BJ (cell line): ENCODE data around the gene AP3D1. TPM values are rescaled to one million over a fixed set of nuclear protein-coding genes. Genes with fewer than 3 reads are reported as not detected.

ENCODE experiments used
- CTCF ChIA-PET: fragments of 350-600 bp; formaldehyde crosslinking; extraction: SDS; loops from one replicate; lab custom pipeline; 2021; ENCODE audit warnings: antibody characterized with exemption, inconsistent platforms; lab: Yijun Ruan, JAX
- POLR2A ChIA-PET: fragments of 300-600 bp; sonication (Branson Sonifier 250); formaldehyde crosslinking; extraction: SDS; loops from one replicate; lab custom pipeline; 2021; ENCODE audit warnings: antibody characterized with exemption; lab: Charles Lee
- DNase-seq: peaks from one replicate; pipeline ENCODE4 v3.0.0-alpha.2; 2011; ENCODE audit warnings: low read depth
- H3K27me3 ChIP-seq: 2 replicates; pipeline ENCODE4 v1.6.0; 2011; ENCODE audit warnings: low read length; ENCODE audit not compliant: control insufficient read depth, insufficient read depth
- H3K36me3 ChIP-seq: 2 replicates; pipeline ENCODE4 v1.5.1; 2011; ENCODE audit warnings: low read length; ENCODE audit not compliant: control insufficient read depth, insufficient read depth
- H3K4me3 ChIP-seq: 2 replicates; pipeline ENCODE4 v1.5.1; 2011; ENCODE audit warnings: low read depth, mild to moderate bottlenecking, control low read depth, low read length
- CTCF ChIP-seq: IDR thresholded peaks from 2 replicates; pipeline ENCODE4 v1.5.1; 2011; ENCODE audit warnings: low read depth, mild to moderate bottlenecking, control low read depth, inconsistent platforms, low read length, moderate library complexity; ENCODE audit not compliant: insufficient read depth
- polyA plus RNA-seq: library from polyadenylated mRNA; depleted of rRNA; stranded (reverse); fragments of >200 nt; gene quantifications from 2 replicates; pipeline ENCODE4 v1.2.3, GENCODE V29; 2011

AP3D1 gene
- polyA plus RNA-seq, 1 experiment, result 122 TPM

DNA sequence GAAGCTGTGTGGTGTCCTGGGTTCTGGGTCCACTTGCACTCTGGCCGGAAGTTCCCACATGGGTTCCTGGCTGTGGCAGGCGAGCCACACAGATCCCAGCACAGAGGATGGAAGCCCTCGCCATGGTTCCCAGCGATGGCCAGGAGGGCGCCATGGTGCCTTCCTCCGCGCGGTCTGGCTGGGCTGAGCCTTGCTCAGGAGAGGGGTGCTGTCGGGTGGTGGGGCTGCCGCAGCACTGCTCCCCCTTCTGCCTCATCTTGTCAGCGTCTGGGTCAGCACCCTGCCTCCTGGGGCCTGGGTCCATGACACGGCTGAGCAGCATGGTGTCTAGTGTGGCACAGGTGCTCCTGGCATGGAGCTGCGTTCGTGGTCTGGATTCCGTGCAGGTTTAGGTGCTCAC, 45.9 kb upstream of the AP3D1 start:
- Histone ChIP-seq H3K4me3 (no peak overlapping the region), H3K27me3 (no peaks in the 10 kb centered on the region), H3K36me3 (peaks cover 38% of the 10 kb centered on the region)
- ChIA-PET CTCF (no interaction called here), POLR2A (no interaction called here)
- no peak for TF ChIP-seq CTCF
- no peak for DNase-seq

- CTCF ChIA-PET, result no interaction called here
Observed at GRCh38 chr19:2195914-2196313, 44.5 kb upstream of the AP3D1 start.

DNA sequence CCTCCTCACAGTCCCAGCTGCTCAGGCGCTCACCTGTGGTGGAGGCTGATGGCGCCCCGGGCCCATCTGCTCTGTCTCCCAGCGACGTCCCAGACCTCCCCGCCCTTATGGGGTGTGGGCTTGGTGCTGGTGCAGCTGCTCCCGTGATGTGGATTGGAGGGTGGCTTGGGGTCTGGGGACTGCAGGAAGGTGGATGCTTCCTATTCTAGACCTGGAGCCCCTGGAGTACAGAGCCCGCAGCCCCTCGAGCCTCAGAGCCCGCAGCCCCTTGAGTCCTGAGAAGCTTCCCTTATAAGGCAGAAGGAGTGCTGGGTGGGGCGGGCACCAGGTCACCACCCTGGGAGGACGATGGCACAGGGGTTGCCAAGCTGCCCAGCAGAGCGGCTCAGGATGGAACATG, 44.0 kb upstream of the AP3D1 start:
- ChIA-PET POLR2A (no interaction called here), CTCF (no interaction called here)
- Histone ChIP-seq H3K27me3 (no peaks in the 10 kb centered on the region), H3K4me3 (no peak overlapping the region), H3K36me3 (peaks cover 47% of the 10 kb centered on the region)
- no peak for TF ChIP-seq CTCF
- no peak for DNase-seq

More at GRCh38 chr19:2195914-2196313, 44.5 kb upstream of the AP3D1 start:
- no peak overlapping the region for H3K4me3 ChIP-seq
- DNase-seq, result no peak
- peaks cover 44% of the 10 kb centered on the region for H3K36me3 ChIP-seq
- no peaks in the 10 kb centered on the region for H3K27me3 ChIP-seq
- no peak for TF ChIP-seq CTCF
- POLR2A ChIA-PET, result no interaction called here

DNA sequence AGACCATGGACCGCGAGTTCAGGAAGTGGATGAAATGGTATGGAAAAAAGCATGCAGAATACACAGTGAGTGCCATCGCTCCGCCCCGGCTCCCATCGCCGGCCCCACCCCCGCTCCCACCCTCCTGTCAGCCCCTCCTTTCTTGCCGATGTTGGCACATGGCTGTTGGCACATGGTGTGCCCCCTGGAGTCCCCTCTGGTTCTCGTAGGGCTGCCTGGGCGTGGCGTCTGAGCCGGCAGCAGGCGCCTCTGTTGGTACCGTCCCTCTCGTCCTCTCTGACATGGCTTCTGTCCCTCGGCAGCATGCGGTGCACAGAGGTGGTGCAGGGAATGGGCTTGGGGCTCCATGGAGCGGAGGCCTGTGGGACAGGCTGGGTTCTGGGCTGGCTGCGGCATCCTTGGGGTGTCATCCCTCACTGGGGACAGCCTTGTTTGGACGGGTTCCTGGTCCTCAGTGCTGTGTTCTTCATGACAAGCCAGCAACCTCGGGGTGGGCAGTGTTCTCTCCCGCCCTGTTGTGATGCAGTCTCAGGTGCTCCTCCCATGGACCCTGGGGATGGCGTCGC, 43.2 kb upstream of the AP3D1 start:
- Histone ChIP-seq H3K4me3 (no peak overlapping the region), H3K36me3 (peaks cover 45% of the 10 kb centered on the region), H3K27me3 (no peaks in the 10 kb centered on the region)
- CTCF ChIA-PET, result no interaction called here
- POLR2A ChIA-PET, result no interaction called here
- no peak for TF ChIP-seq CTCF
- DNase-seq, result no peak

GRCh38 chr19:2193807-2194206, 42.4 kb upstream of the AP3D1 start:
- Histone ChIP-seq H3K4me3 (no peak overlapping the region), H3K27me3 (no peaks in the 10 kb centered on the region), H3K36me3 (peaks cover 48% of the 10 kb centered on the region)
- CTCF ChIA-PET, result no interaction called here
- no peak for DNase-seq
- POLR2A ChIA-PET, result no interaction called here
- no peak for TF ChIP-seq CTCF
